A549 (cell line): ENCODE measurements around the gene CMAS.

Source experiments
- CEBPB ChIP-seq, 2 experiments: fragments of >200 bp in 1 of 2; sonication (Bioruptor Twin) in 1 of 2; formaldehyde crosslinking in 1 of 2; IDR thresholded peaks; 2 replicates each; pipeline ENCODE4 v1.6.1; 2012 to 2016
- CHD2 ChIP-seq: fragments of 150-350 bp; IDR thresholded peaks from 2 replicates; pipeline ENCODE4 v1.6.1; 2014; ENCODE audit warnings: low read length; ENCODE audit not compliant: partially characterized antibody
- CTCF ChIP-seq: fragments of >200 bp; sonication (Bioruptor Twin); formaldehyde crosslinking; IDR thresholded peaks from 3 replicates; pipeline ENCODE4 v1.5.1; 2016
- E2F6 ChIP-seq: IDR thresholded peaks from 2 replicates; pipeline ENCODE4 v1.6.1; 2012; ENCODE audit warnings: low read depth, borderline replicate concordance
- EHMT2 ChIP-seq: fragments of 200-600 bp; sonication (generic); IDR thresholded peaks from 2 replicates; pipeline ENCODE4 v1.6.1; 2016; ENCODE audit warnings: antibody characterized with exemption, low read depth, mild to moderate bottlenecking, moderate library complexity
- EP300 ChIP-seq, 2 experiments: fragments of >200 bp; sonication (Bioruptor Twin); formaldehyde crosslinking; IDR thresholded peaks; 2 replicates in 1 of 2; 3 replicates in 1 of 2; pipeline ENCODE4 v1.6.1; 2016 to 2017
- PHF8 ChIP-seq: fragments of 200-600 bp; sonication (generic); IDR thresholded peaks from 2 replicates; pipeline ENCODE4 v1.6.1; 2016; ENCODE audit warnings: low read depth, mild to moderate bottlenecking, antibody characterized with exemption, moderate library complexity, borderline replicate concordance
- POLR2A ChIP-seq: IDR thresholded peaks from 2 replicates; pipeline ENCODE4 v1.6.1; 2012; ENCODE audit warnings: mild to moderate bottlenecking, low read length

- TF ChIP-seq PHF8 (no peak), CHD2 (no peak), CTCF (no peak), EHMT2 (no peak), CEBPB (IDR thresholded peaks at IDR 0.05) (no peak), POLR2A (no peak), E2F6 (no peak), EP300 (IDR thresholded peaks at IDR 0.05) (no peak)
Observed at GRCh38 chr12:22110176-22110575, 64.2 kb downstream of the CMAS start.
